T-helper 2 cell (primary cell): Measurements from ENCODE around the gene TMEM132A.
"Not testable (repeated sequence)": the region's sequence is repeated elsewhere in the genome, so short reads cannot be mapped to it uniquely, and the experiment has no call there.

Source experiments
- DNase-seq, 5 experiments: peaks; one replicate each; pipeline versions ENCODE4 v3.0.0 to v3.0.0-alpha.2; 2012 to 2022

The TMEM132A gene

DNA sequence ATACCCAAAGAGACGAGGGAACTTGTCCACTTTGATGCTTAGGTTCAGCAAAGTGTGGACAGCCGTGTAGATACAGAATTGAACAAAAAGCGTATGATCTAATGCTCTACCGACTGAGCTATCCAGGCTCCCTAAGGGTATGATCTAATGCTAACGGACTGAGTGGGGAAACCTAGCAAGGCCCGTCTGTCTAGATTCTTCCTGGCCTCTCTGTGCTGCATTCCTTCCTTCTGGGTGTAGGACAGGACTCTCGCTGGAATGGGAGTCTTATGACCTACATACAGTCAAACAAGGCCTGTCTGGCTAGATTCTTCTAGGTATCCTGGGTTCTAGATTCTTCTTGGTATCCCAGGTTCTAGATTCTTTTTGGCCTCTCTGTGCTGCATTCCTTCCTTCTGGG lies 36.1 kb downstream of the TMEM132A start:
- no peak for DNase-seq

DNA sequence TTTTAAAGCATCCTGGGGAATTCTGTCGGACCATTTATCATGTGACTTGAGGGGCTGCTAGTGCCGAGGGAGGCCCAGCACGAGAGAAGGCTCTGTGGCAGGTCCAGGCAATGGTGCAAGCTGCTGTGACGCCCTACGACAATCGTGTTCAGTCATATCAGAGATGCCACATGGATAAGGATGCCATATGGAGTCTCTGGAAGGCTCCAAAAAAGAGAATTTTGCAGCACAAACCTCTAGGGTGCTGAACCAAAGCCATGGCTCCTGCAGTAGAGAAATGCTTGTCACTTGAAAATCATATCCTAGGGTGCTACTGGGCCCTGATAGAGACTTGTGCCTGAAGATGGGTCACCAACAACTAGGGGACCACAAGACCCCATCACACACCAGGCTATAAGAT lies 40.5 kb downstream of the TMEM132A start:
- DNase-seq, result no peak

DNA sequence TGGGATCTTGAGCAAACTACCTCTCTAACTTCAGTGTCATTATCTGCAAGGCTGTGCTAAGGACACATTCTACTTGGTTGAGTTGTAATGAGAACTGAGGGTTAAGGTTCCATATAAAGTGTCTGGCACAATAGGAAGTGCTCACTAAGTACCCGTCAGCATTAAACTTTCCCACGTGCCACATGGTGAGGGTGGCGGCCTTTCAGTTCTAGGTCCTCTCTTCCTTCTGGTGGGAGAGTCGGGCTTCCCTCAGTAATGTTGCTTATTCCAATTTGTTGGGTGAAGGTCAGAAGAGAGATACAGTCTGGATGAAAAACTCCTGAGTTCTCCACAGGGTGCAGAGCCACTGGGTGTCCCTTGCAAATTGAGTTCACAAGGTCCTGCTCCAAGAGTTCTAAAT lies 42.6 kb downstream of the TMEM132A start:
- no peak for DNase-seq

DNA sequence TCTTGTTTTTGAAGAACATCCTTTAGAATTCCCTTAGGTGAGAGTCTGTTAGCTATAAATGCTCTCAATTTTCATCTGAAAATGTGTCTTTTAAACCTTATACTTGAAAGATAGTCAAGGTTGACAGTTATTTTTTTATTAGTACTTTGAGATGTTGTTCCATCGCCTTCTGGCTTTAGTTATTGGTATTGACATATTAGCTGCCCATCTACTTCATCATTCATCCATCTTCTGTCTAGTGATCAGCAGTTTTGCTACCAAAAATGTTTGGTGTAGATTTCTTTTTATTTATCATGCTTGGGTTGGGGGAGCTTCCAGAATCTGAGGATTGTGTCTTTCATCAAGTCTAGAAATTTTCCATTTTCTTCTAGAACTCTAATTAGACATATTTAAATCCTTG lies 44.0 kb downstream of the TMEM132A start:
- DNase-seq, result no peak

DNA sequence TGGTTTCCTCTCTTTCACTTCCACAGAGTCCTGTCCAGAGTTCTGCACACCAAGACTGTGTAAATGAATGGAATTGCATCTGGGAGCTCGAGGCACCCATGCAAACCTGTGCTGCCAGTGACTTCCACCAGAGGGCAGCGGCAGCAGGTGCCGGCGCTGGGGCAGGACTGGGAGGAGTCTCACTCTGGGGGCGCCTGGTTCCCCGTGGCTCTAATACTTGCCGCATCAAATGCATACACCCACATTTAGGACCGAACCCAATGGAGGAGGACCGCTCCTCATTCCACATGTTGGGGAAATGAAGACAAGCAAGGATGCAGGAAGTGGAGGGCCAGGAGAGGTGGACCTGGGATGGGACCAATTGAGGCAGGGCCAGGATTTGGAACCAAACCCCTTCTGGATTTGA lies 46.1 kb downstream of the TMEM132A start:
- peak; percentile 65 to 81 (median 76) for DNase-seq

DNA sequence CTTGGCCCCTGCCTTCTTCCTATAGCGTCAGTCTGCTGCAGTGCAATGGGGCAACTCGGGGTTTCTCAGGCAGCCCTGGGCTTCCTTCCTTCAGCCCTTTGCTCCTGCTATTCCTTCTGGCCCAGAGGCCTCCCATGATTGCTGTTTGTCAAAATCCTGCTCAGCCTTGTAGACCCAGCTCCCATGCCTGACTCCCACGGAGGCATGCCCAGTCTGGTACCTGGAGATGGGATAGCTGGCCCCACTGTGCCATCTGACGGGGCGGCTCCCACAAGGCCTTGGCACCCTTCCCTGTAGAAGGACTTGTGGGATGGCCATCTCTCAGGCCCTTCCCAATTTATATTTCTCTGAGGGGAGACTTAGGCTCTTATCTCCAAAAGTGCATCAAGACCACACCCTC lies 46.6 kb downstream of the TMEM132A start:
- DNase-seq, result no peak

DNA sequence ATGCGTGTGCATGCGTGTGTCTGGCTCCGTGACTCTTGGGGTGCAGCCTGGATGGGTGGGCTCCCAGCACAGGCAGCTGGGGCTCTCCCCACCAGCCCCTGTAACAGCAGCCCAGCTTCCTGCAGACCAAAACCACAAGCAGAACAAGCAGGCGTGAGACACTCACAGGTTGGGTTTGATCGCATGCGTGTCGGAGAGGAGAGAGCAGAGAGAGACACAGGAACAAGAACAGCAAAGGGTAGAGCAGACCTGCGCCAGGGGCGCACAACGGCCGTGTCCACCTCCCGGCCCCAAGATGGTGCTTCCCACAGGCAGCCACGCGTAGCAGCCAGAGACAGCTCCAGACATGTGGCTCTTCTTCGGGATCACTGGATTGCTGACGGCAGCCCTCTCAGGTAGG lies 47.3 kb downstream of the TMEM132A start, which contains the start of gene CD6:
TSS of gene CD6 (plus strand) at position 161 of the 400 bp plus-strand sequence. CDS start at position 347, 186 bp downstream.
- peak in 4 of 5 experiments; percentile 50 to 87 (median 66) for DNase-seq

DNA sequence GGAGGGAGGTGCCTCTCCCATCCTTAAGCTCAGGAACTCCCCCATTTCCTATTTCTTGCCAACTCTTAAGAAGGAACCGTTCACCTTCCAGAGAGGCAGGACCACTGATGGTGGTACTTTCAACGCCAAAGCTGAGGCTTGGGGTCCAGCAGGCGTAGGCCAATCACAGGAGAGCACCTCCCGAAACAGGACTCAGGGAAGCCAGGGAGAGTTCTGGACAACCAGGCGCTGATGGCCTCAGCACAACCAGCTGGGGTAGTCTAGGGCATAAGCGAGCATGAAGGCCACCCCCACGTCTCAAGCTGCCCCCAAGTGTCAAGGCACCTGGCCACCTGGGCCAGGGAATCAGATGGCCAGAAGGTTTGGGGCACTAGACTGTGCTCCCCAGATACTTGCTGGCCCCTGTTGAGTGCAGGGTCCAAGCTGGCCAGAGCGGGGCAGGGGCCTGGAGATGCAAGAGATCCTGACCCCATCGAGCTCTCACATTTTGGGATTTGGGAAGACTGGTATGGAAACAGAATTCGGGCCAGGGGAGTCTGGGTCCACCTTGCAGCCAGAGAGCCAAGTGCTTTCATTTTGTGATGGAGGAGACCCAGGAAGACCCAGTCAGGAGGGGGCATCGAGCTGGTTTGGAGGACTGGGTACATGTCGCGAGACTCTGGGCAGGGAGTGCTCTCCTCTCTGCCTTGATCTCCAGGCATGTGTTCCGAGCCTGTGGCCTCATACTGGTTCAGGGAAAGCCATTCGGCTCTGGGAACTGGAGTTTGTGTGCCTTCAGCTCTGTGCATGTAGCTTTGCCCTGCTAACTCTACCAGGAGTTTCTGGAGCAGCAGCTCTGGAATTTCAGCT lies 48.1 kb downstream of the TMEM132A start:
- peak in 2 of 5 experiments; percentile 24 to 71 for DNase-seq

DNA sequence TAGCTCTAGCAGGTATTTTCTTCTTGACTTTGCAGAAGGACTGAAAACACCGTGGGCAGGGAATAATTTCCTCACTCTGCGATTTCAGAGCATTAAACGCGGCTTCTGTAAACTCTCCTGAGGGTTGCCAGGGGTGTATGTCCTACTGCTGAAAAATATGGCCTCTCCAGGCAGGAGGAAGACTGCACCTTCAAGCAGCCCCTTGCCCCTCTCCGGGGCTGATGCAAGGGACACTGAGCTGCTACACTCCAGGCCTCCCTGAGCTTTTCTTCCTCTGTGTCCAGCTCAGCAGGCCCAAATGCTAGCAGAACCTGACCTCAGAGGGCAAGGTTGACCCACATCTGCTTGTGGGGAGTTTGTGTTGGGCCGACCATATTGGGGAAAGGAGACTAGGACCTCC lies 49.4 kb downstream of the TMEM132A start:
- no peak for DNase-seq

DNA sequence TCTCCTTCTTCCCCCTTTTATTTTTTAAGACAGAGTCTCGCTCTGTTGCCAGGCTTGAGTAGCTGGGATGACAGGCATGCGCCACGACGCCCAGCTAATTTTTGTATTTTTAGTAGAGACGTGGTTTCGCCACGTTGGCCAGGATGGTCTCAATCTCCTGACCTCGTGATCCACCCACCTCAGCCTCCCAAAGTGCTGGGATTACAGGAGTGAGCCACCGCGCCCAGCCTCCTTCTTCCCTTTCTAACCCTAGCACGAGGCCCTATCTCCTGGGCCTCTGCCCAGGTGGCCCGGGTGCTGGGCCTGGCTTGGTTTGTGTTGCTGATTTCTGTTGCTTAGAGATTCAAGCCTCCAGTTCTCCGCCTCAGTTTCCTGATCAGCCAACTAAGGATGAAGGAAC lies 50.1 kb downstream of the TMEM132A start:
- DNase-seq, result not testable (repeated sequence)

DNA sequence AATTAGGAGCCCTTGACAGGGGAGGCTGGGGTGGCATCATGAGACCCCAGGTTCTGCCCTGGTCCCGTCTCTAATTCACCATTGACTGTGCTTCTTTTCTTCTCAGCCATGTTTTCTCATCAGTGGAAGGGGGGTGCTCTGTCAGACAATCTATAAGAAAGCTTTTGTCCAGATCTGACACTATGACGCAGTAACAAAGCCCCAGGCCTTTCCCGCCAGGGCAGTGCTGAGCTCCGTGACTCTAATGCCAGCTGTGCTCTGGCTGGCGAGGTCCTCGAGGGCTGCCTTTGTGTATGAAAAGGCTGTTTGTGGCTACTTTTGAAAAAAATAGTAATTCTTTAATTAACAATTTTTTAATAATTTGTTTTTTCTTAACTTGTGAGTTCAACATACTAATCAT lies 50.5 kb downstream of the TMEM132A start:
- DNase-seq, result peak in 1 of 5 experiments; percentile 66

DNA sequence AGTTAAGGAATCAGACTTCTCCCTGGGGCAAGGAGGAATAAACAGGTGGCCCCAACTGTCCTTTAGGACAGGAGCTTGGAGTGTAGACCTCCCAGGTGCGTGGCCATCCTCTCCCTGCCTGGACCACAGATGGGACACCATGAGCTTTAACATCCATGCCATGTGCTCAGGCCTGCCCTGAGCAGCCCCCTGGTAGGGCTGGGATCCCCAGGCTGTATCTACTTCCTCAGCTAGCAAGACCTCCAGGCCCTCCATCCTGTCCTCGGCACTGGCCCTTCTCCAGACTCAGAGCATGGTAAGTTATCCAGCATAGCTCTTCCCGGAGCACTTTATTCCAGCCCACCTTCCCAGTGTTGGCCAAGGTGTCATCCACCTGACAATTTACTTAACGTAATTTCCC lies 53.0 kb downstream of the TMEM132A start:
- no peak for DNase-seq

DNA sequence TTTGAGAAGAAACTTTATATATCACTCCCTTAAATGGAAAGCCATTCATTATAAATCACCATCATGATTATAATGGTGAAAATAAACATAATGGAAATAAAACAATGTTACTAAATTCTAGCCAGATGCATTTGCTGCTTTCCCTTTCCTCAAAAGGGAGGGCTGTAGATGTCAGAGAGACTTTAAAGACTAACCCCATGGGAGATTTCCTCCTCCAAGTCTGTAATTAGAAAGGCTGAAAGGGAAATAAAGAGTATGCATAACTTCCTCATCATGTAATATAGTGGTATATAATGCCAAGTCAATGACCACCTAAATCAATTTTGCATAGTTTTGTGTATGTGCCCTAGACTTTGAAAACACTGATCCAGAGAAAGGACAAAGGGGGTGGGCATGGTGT lies 53.6 kb downstream of the TMEM132A start:
- DNase-seq, result no peak

DNA sequence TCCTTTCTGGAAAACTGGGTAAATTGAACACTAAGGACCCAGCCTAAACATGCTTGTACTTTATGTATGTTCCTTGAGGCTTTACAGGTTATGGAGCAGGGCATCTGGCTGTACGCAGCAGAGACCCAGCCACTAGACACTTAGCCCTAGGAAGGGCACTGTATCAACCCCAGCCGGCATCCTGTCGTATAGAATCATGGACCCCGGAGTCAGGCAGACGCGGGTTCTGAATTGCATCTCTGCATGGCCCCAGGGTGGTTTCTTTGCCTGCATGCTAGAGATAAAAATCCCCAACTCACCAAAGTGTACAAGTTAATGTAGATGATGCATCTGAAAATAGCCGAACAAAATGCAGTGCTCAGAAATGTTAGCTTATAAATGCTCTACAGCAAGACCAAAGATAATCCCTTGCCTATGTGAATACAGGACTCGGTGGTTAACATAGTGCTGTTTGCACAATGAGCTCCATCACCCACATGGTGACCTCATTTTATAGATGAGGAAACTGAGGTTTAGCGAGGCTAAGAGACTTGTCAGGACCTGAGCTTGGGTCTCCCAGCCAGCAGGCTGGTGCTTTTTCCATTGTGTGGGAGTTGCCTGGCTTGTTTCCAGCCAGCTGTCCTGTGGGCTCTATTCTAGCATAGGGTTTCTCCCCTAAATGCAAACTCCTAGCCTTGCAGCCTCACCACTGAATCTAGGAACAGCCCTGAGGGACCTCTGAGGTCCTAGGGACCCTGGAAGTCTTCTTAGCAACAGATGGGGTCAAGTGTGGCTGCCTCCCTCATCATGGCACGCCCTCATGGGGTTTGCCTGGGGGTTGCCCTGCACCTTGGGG lies 54.5 kb downstream of the TMEM132A start:
- peak in 3 of 5 experiments; percentile 62 to 90 (median 79) for DNase-seq

DNA sequence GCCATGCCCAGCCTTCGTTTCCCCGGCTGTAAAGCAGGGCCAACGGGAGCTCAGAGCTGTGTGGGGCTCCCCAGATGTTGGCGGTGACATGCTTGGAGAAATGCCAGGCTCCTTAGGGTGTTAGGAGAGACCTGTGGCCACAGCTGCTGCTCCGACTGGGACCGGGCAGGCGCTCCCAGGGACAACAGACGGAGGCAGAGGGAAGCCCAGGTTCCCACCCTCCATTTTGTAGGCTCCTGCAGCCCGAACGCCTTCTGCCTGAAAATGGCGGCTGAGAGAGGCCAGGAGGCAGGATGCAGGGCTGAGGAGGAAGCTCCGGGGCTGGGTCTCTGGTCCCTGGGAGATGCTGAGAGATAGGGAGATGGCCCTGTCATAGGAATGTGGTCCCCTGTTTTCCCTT lies 57.3 kb downstream of the TMEM132A start:
- DNase-seq, result peak in 1 of 5 experiments; percentile 63

DNA sequence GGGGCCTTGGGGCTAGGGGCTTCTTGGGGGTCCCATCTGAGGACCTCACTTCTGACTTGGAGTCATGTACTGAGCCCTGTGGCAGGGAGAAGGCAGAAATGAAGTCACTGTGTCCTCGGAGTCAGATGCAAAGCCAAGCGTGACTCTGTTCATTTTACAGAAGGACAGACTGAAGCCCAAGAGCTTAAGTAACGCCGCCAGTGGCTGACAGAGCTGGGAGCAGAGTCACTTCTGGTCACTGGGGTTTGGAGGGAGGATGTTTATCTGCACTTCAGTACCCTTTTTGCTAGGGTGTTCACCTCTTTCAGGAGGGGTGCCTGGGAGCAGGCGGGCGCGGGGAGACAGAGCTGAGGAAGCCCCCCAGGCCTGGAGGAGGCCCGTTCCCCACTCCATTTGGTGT lies 57.9 kb downstream of the TMEM132A start:
- DNase-seq, result peak in 1 of 5 experiments; percentile 72

DNA sequence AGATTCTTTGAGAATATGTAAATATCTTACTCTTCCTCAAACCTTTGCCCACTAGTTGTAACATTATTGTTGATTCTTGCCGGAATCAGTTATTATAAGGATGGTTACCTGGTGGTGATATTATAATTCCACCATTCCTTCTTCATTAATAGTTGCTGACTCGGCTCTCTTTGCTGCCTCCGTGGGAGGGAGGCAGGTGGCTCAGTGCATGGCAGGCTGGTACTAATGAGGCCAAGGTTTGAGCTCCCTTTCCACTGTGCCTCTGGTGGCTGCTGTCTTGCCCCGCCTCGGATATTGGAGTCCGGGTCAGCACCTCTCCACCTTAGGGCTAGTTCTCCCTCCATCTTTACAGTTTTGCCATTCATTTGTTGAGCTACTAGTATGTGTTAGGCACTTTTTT lies 59.9 kb downstream of the TMEM132A start:
- DNase-seq, result no peak

DNA sequence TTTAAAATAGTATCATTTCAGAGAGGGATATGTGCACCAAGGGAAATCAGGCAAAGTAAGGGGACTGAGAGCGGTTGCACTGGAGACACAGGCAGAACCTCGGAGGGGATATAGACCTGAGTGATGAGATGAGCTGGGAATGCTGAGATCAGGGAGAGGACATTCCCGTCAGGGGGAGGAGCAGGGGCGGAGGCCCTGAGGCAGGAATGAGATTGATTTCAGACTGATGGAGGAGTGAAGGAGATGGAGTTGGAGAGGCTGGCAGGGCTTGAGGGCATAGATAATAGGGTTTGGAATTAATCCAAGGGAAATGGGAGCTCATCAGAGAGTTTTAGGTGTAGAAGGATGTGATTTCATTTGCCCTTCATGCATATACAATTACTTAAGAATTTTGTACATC lies 60.4 kb downstream of the TMEM132A start:
- no peak for DNase-seq

DNA sequence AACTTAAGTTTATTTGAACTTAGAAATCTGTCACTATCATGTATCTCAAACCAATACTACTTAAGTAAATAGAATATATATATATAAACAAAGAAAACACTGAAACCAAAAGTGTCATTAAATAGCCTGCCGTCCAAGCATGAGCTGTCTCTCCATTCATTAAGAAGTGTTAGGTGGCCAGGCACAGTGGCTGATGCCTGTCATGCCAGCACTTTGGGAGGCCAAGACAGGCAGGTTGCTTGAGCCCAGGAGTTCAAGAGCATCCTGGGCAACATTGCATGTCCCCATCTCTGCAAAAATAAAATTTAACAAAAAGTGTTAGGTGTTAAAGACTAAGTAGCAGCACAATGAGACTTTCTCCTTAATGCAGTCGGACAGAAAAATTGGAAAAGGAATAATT lies 61.2 kb downstream of the TMEM132A start:
- no peak for DNase-seq

DNA sequence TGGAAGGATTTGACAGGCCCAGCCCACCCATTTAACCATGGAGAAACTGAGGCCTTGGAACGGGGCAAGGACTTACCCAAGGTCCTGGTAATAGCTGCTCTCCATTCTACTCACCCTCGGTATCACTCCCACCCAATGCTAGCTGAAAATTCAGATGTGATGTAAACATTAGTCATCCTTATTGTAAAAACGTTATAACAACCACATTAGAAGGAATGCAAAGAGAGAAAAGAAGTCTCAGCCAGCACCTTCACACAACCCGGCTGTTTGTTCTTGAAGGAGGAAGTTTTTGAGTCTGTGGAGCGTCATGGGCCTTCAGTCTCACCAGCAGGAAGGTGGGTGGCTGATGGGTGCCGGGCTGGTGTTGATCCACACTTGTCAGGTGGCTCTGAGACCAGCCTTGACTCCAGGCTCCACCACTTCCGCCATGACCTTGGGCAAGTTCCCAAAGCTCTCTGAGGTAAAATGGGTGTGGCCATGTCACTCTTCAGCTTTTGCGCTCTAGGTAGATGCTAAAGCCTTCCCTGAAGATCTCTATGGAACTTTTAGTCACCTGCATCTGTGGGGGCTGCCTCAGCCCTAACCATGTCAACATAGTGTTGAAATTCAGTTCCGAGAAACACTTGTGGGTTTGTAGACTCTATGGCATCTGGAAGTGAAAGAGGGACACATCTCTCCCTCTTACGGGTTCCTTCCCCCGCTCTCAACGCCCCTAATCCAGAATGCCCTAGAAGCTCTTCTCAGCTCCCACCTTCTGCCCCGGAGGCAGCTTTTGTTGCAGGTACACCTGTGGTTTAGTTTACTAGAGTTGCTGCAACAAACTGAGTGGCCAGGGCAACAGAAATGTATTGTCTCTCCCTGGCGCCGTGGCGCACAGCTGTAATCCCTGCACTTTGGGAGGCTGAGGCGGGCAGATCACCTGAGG lies 62.0 kb downstream of the TMEM132A start:
- DNase-seq, result peak; percentile 65 to 97 (median 87)
